ENCODE data around the gene NECAP2.
"Not testable (repeated sequence)": the region's sequence is repeated elsewhere in the genome, so short reads cannot be mapped to it uniquely, and the experiment has no call there.

DNA sequence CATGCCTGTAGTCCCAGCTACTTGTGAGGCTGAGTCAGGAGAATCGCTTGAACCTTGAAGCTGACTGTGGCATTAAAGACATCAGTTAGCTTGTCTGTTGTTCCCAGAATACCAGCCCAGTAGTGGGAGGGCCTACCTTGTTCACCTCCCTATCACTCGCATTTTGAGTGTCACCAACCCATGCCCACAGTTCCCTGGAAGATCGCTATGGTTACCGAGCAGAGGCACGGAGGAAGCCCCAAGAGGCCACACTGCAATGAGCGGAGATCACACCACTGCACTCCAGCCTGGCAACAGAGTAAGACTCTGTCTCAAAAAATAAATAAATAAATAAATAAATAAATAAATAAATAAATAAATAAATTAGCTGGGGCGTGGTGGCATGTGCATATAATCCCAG, 52.4 kb downstream of the NECAP2 start:
- TF ChIP-seq, protein P1, sequence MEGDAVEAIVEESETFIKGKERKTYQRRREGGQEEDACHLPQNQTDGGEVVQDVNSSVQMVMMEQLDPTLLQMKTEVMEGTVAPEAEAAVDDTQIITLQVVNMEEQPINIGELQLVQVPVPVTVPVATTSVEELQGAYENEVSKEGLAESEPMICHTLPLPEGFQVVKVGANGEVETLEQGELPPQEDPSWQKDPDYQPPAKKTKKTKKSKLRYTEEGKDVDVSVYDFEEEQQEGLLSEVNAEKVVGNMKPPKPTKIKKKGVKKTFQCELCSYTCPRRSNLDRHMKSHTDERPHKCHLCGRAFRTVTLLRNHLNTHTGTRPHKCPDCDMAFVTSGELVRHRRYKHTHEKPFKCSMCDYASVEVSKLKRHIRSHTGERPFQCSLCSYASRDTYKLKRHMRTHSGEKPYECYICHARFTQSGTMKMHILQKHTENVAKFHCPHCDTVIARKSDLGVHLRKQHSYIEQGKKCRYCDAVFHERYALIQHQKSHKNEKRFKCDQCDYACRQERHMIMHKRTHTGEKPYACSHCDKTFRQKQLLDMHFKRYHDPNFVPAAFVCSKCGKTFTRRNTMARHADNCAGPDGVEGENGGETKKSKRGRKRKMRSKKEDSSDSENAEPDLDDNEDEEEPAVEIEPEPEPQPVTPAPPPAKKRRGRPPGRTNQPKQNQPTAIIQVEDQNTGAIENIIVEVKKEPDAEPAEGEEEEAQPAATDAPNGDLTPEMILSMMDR (IDR thresholded peaks at IDR 0.05): not testable (repeated sequence)
- not testable (repeated sequence) for TF ChIP-seq POLR2A (IDR thresholded peaks at IDR 0.05; ENCODE audit: low read depth); EP300 (IDR thresholded peaks at IDR 0.05)

Measured in esophagus muscularis mucosa (tissue), 4 donors.